ENCODE data around the gene LRRN4CL.
A peak's percentile ranks its signal among the peaks of the same experiment; 100 is the strongest.
"Not testable (repeated sequence)": the region's sequence is repeated elsewhere in the genome, so short reads cannot be mapped to it uniquely, and the experiment has no call there.

The LRRN4CL gene

GRCh38 chr11:62689421-62690183 lies at the start of gene LRRN4CL:
Gene LRRN4CL (minus strand): TSS chr11:62689530. CDS start chr11:62688508, 1,022 bp downstream.
- no peak for DNase-seq

- no peak for DNase-seq
Observed at GRCh38 chr11:62737196-62737595, 47.9 kb upstream of the LRRN4CL start.

- no peak for DNase-seq
Observed at GRCh38 chr11:62732830-62733229, 43.5 kb upstream of the LRRN4CL start.

DNA sequence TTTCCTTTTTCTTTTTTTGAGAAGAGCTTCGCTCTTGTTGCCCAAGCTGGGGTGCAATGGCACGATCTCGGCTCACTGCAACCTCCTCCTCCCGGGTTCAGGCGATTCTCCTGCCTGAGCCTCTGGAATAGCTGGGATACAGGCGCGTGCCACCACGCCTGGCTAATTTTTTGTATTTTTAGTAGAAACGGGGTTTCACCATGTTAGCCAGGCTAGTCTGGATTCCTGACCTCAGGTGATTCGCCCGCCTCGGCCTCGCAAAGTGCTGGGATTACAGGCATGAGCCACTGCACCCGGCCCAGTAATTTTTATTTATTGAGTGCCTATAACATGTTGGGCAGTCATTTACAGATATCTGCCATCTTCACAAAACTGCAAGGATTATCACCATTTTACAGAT lies 40.7 kb upstream of the LRRN4CL start:
- not testable (repeated sequence) for DNase-seq

- DNase-seq: peak; percentile 86 to 88
Observed at GRCh38 chr11:62728171-62728988, 39.0 kb upstream of the LRRN4CL start, which contains the start of gene TTC9C. Gene TTC9C (plus strand): TSS chr11:62728486. CDS start chr11:62728849, 363 bp downstream.

DNA sequence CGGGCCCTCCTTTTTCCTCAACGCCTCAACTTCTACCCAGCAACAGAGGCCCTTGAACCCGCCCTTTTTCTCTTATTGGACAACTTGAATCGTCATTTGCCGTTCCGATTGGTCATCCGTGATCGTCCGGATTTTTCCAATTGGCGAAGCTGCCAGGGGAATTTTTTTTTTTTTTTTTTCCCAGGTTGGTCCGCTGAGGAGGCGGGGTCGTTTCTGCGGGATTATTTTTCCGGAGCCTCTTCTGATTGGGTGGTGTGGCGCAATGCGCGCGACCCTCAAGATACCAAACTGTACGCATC lies 38.5 kb upstream of the LRRN4CL start:
- DNase-seq: peak; percentile 84 to 86

- DNase-seq: peak; percentile 98 to 99
Observed at GRCh38 chr11:62727165-62727871, 38.0 kb upstream of the LRRN4CL start, which contains the start of gene HNRNPUL2. Gene HNRNPUL2 (minus strand): TSS chr11:62727457. CDS start chr11:62727156, 301 bp downstream.

- no peak for DNase-seq
Observed at GRCh38 chr11:62726915-62727164, 37.5 kb upstream of the LRRN4CL start.

GRCh38 chr11:62726156-62726914 lies 37.0 kb upstream of the LRRN4CL start:
- no peak for DNase-seq

DNA sequence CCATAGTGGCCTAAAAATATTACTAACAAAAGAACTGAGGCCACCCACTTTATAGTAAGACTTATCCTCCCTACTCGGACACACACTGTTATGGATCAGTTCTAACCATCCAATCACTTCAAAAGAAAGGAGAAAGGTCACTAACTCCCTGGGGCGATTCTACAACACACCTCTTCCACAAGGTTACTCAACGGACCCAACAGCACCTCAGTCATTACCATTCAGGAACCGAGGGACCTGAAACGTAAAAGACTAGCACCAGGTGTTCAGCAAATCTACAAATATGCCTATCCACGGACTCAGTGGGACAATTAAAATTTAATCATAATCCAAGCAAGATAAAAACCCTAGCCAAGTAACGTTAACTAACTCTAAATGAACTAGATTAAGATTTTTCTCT lies 36.3 kb upstream of the LRRN4CL start:
- DNase-seq: no peak

GRCh38 chr11:62724171-62724570 lies 34.8 kb upstream of the LRRN4CL start:
- DNase-seq: no peak

- DNase-seq: no peak
Observed at GRCh38 chr11:62721994-62722393, 32.7 kb upstream of the LRRN4CL start.

DNA sequence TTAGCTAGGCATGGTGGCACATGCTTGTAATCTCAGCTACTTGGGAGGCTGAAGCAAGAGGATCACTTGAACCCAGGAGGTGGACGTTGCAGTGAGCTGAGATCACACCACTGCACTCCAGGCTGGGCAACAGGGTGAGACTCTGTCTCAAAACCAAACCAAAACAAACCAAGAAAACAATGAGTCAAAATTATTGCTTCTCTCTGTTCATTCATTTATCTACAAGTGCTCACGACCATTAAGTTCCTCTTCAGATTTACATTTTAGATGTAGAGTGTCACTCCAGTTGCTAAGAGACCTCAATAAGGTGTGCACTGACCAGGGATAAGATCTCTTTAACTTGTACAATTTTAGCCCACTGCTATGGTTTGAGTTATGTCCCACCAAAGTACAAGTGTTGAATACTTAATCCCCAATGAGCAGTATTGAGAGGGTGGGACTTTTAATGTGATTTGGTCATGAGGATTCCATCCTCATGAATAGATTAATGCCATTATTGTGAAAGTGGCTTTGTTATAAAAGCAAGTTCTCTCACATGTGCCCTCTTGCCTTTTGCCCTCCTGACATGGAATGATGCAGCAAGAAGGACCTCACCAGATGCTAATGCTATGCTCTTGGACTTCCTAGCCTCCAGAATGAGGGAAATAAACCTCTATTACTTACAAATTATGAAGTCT lies 30.1 kb upstream of the LRRN4CL start:
- DNase-seq: no peak

GRCh38 chr11:62716816-62717215 lies 27.5 kb upstream of the LRRN4CL start:
- DNase-seq: no peak

- DNase-seq: no peak
Observed at GRCh38 chr11:62716206-62716605, 26.9 kb upstream of the LRRN4CL start.

DNA sequence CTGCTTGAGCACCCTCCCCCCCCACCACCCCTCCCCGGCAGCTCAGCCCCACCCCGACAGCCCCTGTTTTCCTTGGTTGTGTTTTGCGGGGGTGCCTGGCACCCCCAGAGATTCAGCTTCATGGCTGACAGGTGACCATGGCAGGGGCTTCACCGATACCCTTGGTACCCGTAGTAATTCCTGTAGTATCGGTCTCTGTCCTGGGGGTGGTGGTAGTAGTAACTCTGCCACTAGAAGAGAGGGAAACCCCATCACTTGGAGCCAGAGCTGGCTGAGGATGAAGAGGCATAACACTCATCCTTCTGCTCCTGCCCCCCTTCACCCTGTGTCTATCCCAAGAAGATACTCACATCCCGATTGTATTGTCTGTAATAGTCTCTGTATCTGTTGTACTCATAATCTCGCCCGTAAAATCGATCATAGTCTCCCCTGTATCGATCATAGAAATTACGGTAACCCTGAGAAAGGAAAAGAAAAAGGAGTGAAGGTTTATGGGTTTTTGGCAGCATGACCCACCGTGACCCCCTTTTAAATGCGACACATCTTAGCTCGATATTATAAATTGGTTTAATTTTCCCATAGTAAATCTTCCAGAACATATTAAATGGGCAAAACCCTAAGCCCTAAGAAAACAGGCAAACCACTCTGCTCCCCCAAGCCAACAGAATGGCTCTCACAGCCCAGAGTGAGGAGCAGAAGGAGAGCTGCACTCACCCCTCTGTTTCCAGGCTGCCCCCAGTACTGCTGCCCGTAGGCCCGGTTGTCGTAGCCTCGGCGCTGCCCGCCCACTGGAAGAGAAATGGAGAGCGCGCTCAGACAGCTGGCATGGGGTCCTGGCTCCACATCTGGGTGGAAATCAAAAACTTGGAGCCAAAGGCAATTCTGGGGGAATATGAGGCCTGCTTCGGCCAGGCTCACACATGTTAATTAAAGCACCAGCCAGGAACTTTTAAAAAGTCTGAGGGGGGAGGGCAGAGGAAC lies 26.1 kb upstream of the LRRN4CL start:
- DNase-seq: no peak

GRCh38 chr11:62713343-62713742 lies 24.0 kb upstream of the LRRN4CL start:
- no peak for DNase-seq

GRCh38 chr11:62712861-62713260 lies 23.5 kb upstream of the LRRN4CL start:
- DNase-seq: no peak

- no peak for DNase-seq
Observed at GRCh38 chr11:62712276-62712812, 23.0 kb upstream of the LRRN4CL start.

GRCh38 chr11:62710001-62710345 lies 20.6 kb upstream of the LRRN4CL start:
- DNase-seq: peak in 1 of 2 experiments; percentile 62

Data from activated T-cell treated with anti-CD3 and anti-CD28 coated beads, Interleukin-2, amount 50 U/mL, for 48 hours (primary cell).